H9 (cell line): Measurements from ENCODE around the gene SPIRE2. TPM values are rescaled to one million over a fixed set of nuclear protein-coding genes. Genes with fewer than 3 reads are reported as not detected.
"Not testable (repeated sequence)": the region's sequence is repeated elsewhere in the genome, so short reads cannot be mapped to it uniquely, and the experiment has no call there.

ENCODE experiments used
- DNase-seq: peaks from one replicate; pipeline ENCODE4 v3.0.0-alpha.2; 2017
- H2AFZ ChIP-seq: one replicate; pipeline ENCODE4 v1.6.1; 2013; ENCODE audit warnings: mild to moderate bottlenecking, low read length, control low read depth, moderate library complexity
- H2AK5ac ChIP-seq: 2 replicates; pipeline ENCODE4 v1.6.1; 2013; ENCODE audit warnings: low read length, control low read depth, mixed read lengths; ENCODE audit not compliant: insufficient read length
- H2BK120ac ChIP-seq: one replicate; pipeline ENCODE4 v1.6.1; 2013; ENCODE audit warnings: low read depth, mild to moderate bottlenecking, low read length, control low read depth, inconsistent platforms; ENCODE audit not compliant: poor library complexity, severe bottlenecking
- H2BK12ac ChIP-seq: 2 replicates; pipeline ENCODE4 v1.6.1; 2013; ENCODE audit warnings: low read length, control low read depth, mixed read lengths, low read depth; ENCODE audit not compliant: insufficient read length
- H2BK15ac ChIP-seq: 2 replicates; pipeline ENCODE4 v1.6.1; 2013; ENCODE audit warnings: low read depth, low read length, control low read depth
- H2BK20ac ChIP-seq: one replicate; pipeline ENCODE4 v1.6.1; 2013; ENCODE audit warnings: low read depth, mild to moderate bottlenecking, low read length, control low read depth, inconsistent platforms; ENCODE audit not compliant: poor library complexity, severe bottlenecking
- H2BK5ac ChIP-seq: 2 replicates; pipeline ENCODE4 v1.6.1; 2013; ENCODE audit warnings: low read length, control low read depth, mixed read lengths; ENCODE audit not compliant: insufficient read length
- H3K14ac ChIP-seq: 2 replicates; pipeline ENCODE4 v1.6.1; 2013; ENCODE audit warnings: low read length, control low read depth; ENCODE audit not compliant: insufficient read depth
- H3K18ac ChIP-seq: 2 replicates; pipeline ENCODE4 v1.6.1; 2013; ENCODE audit warnings: low read depth, mild to moderate bottlenecking, mixed read lengths, low read length, control low read depth; ENCODE audit not compliant: insufficient read length
- H3K23ac ChIP-seq: 2 replicates; pipeline ENCODE4 v1.6.1; 2013; ENCODE audit warnings: low read length, control low read depth, mixed read lengths, low read depth; ENCODE audit not compliant: insufficient read length
- H3K23me2 ChIP-seq: 2 replicates; pipeline ENCODE4 v1.6.1; 2013; ENCODE audit warnings: low read depth, mild to moderate bottlenecking, mixed read lengths, low read length, control low read depth; ENCODE audit not compliant: insufficient read length, poor library complexity, severe bottlenecking
- H3K27ac ChIP-seq: 2 replicates; pipeline ENCODE4 v1.5.1; 2013; ENCODE audit warnings: low read length, control low read depth, mixed read lengths, low read depth; ENCODE audit not compliant: insufficient read length
- H3K27me3 ChIP-seq: 2 replicates; pipeline ENCODE4 v1.6.1; 2013; ENCODE audit warnings: low read length, control low read depth, inconsistent platforms; ENCODE audit not compliant: insufficient read depth
- H3K4ac ChIP-seq: 2 replicates; pipeline ENCODE4 v1.6.1; 2013; ENCODE audit warnings: low read depth, mild to moderate bottlenecking, control low read depth, inconsistent platforms, low read length, moderate library complexity
- H3K4me1 ChIP-seq: 2 replicates; pipeline ENCODE4 v1.6.1; 2013; ENCODE audit warnings: low read length, control low read depth, inconsistent platforms; ENCODE audit not compliant: insufficient read depth
- H3K4me2 ChIP-seq: 2 replicates; pipeline ENCODE4 v1.6.1; 2013; ENCODE audit warnings: low read length, control low read depth, mixed read lengths; ENCODE audit not compliant: insufficient read length, insufficient read depth
- H3K56ac ChIP-seq: 2 replicates; pipeline ENCODE4 v1.6.1; 2013; ENCODE audit warnings: low read depth, mild to moderate bottlenecking, mixed read lengths, low read length, control low read depth; ENCODE audit not compliant: insufficient read length
- H3K79me1 ChIP-seq: 2 replicates; pipeline ENCODE4 v1.6.1; 2013; ENCODE audit warnings: low read depth, mild to moderate bottlenecking, moderate library complexity, low read length, control low read depth, inconsistent platforms; ENCODE audit not compliant: insufficient read depth, poor library complexity, severe bottlenecking
- H3K79me2 ChIP-seq: 2 replicates; pipeline ENCODE4 v1.6.1; 2013; ENCODE audit warnings: low read length, control low read depth, inconsistent platforms; ENCODE audit not compliant: insufficient read depth
- H3K9ac ChIP-seq: 2 replicates; pipeline ENCODE4 v1.6.1; 2013; ENCODE audit warnings: low read length, control low read depth, mixed read lengths; ENCODE audit not compliant: insufficient read length; ENCODE audit errors: extremely low read depth
- H3K9me3 ChIP-seq: one replicate; pipeline ENCODE4 v1.6.1; 2013; ENCODE audit warnings: low read depth, low read length, inconsistent platforms; ENCODE audit not compliant: control insufficient read depth
- H3T11ph ChIP-seq: one replicate; pipeline ENCODE4 v1.6.1; 2013; ENCODE audit warnings: mild to moderate bottlenecking, low read length, control low read depth, inconsistent platforms
- H4K20me1 ChIP-seq: one replicate; pipeline ENCODE4 v1.6.1; 2013; ENCODE audit not compliant: control insufficient read depth, insufficient read length, insufficient read depth
- H4K5ac ChIP-seq: 2 replicates; pipeline ENCODE4 v1.6.1; 2013; ENCODE audit warnings: low read depth, mild to moderate bottlenecking, mixed read lengths, low read length, control low read depth; ENCODE audit not compliant: insufficient read length
- H4K8ac ChIP-seq: replicated peaks from 2 replicates; pipeline ENCODE4 v1.6.1; 2013; ENCODE audit warnings: low read length, control low read depth, mixed read lengths, low read depth; ENCODE audit not compliant: insufficient read length
- H4K91ac ChIP-seq: 2 replicates; pipeline ENCODE4 v1.6.1; 2013; ENCODE audit warnings: low read depth, mild to moderate bottlenecking, moderate library complexity, mixed read lengths, low read length, control low read depth; ENCODE audit not compliant: insufficient read length
- H3K27ac Mint-ChIP-seq, 3 experiments: 2 replicates in 2 of 3; 3 replicates in 1 of 3; pipeline ENCODE4 v1.8.0; 2020 to 2021; ENCODE audit warnings: mixed read lengths in 3 of 3, mild to moderate bottlenecking in 1 of 3, moderate library complexity in 1 of 3
- H3K27me3 Mint-ChIP-seq: 2 replicates; pipeline ENCODE4 v1.8.0; 2021; ENCODE audit warnings: low read depth, mild to moderate bottlenecking, moderate library complexity, mixed read lengths
- H3K36me3 Mint-ChIP-seq, 3 experiments: 2 replicates in 2 of 3; 3 replicates in 1 of 3; pipeline ENCODE4 v1.8.0; 2020 to 2021; ENCODE audit warnings: low read depth in 3 of 3, mixed read lengths in 3 of 3; ENCODE audit not compliant: insufficient read depth in 1 of 3
- H3K4me1 Mint-ChIP-seq, 2 experiments: 2 replicates each; pipeline ENCODE4 v1.8.0; 2020; ENCODE audit warnings: mixed read lengths in 2 of 2
- H3K4me3 Mint-ChIP-seq, 2 experiments: 2 replicates in 1 of 2; 3 replicates in 1 of 2; pipeline ENCODE4 v1.8.0; 2020 to 2021; ENCODE audit warnings: mild to moderate bottlenecking in 2 of 2, mixed read lengths in 2 of 2, moderate library complexity in 1 of 2
- H3K9me3 Mint-ChIP-seq, 2 experiments: 2 replicates in 1 of 2; 3 replicates in 1 of 2; pipeline ENCODE4 v1.8.0; 2020; ENCODE audit warnings: mild to moderate bottlenecking in 2 of 2, mixed read lengths in 2 of 2, moderate library complexity in 1 of 2
- WGBS: extraction: QIAGEN DNeasy Blood & Tissue Kit; methylation state at CpG from one replicate; pipeline ENCODE4 v1.1.7; 2013; ENCODE audit warnings: missing lambda C conversion rate, low lambda C conversion rate, mixed read lengths; ENCODE audit not compliant: insufficient read length; ENCODE audit errors: extremely low coverage; 5-methylcytosine and 5-hydroxymethylcytosine counted together
- total RNA-seq: library from RNA; stranded (reverse); gene quantifications from 2 replicates; pipeline ENCODE4 v1.2.1, GENCODE V29; 2021
- TF ChIP-seq, protein P1 (sequence below): fragments of 200-600 bp; sonication (generic); conservative IDR thresholded peaks from 3 replicates; pipeline ENCODE4 v1.8.0; 2021; ENCODE audit warnings: antibody characterized with exemption, mild to moderate bottlenecking

Gene SPIRE2
- total RNA-seq, 1 experiment from 2014 or later: 6.9 TPM

DNA sequence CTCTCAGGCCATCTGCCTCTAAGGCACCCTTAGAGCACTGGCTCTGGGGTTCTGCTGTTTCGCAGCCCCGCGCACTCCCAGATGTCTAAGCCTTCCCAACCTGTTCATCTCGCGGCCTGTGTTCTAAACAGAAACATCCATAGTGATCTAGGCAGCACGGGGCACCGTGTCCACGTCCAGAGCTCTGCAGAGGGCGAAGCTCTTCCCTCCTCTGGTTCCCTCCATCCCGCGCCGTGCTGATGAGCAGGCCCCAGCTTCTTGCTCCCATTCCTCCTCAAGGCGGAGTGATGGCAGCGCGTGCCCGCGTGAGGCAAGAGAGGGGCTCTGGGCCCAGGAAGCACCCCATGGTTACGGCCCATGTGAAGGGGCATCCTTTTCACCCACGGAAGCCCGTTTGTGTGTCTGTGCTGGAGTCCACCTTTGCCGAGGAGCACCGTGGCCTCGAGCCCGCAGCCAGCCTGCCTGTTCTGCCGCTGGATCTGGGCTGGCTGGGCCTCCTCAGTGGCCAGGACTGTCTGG, 3.6 kb downstream of the SPIRE2 start:
- H3K27me3 Mint-ChIP-seq: peaks cover 12% of the 10 kb centered on the region
- H3K27ac Mint-ChIP-seq: no peak overlapping the region
- DNase-seq: no peak
- Histone ChIP-seq H4K5ac (no peak overlapping the region), H4K91ac (no peak overlapping the region), H3K9me3 (no peaks in the 10 kb centered on the region), H4K20me1 (no peaks in the 10 kb centered on the region), H3K23ac (no peak overlapping the region), H3K79me1 (no peaks in the 10 kb centered on the region), H4K8ac (no peak overlapping the region), H3K14ac (no peak overlapping the region; the same call in 1 of the 2 replicates), H3T11ph (no peak overlapping the region), H2AFZ (no peak overlapping the region), H3K56ac (no peak overlapping the region), H3K4me2 (no peak overlapping the region), H2BK20ac (no peak overlapping the region), H3K4me1 (no peaks in the 10 kb centered on the region), H2BK12ac (no peak overlapping the region), H2BK15ac (no peak overlapping the region; the same call in 1 of the 2 replicates), H3K79me2 (no peaks in the 10 kb centered on the region), H2BK120ac (no peak overlapping the region), H2BK5ac (no peak overlapping the region), H3K4ac (no peak overlapping the region), H3K9ac (no peak overlapping the region), H2AK5ac (no peak overlapping the region), H3K18ac (no peak overlapping the region), H3K23me2 (peaks cover 4% of the 10 kb centered on the region), H3K27me3 (no peaks in the 10 kb centered on the region), H3K27ac (no peak overlapping the region)
- TF ChIP-seq, protein P1, sequence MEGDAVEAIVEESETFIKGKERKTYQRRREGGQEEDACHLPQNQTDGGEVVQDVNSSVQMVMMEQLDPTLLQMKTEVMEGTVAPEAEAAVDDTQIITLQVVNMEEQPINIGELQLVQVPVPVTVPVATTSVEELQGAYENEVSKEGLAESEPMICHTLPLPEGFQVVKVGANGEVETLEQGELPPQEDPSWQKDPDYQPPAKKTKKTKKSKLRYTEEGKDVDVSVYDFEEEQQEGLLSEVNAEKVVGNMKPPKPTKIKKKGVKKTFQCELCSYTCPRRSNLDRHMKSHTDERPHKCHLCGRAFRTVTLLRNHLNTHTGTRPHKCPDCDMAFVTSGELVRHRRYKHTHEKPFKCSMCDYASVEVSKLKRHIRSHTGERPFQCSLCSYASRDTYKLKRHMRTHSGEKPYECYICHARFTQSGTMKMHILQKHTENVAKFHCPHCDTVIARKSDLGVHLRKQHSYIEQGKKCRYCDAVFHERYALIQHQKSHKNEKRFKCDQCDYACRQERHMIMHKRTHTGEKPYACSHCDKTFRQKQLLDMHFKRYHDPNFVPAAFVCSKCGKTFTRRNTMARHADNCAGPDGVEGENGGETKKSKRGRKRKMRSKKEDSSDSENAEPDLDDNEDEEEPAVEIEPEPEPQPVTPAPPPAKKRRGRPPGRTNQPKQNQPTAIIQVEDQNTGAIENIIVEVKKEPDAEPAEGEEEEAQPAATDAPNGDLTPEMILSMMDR: no peak
- peaks cover 9 to 19% (median 17%) of the 10 kb centered on the region in 3 experiments for H3K36me3 Mint-ChIP-seq
- peaks cover 6 to 7% of the 10 kb centered on the region in 2 experiments for H3K4me1 Mint-ChIP-seq
- WGBS: no CpG with 5 or more reads among the region's 25 CpGs
- peak overlapping the region in 1 of 2 experiments; percentile 38; a peak in 1 of 5 replicates for H3K4me3 Mint-ChIP-seq
- H3K9me3 Mint-ChIP-seq: peaks cover 0 to 2% of the 10 kb centered on the region in 2 experiments; a peak in 1 of 5 replicates

DNA sequence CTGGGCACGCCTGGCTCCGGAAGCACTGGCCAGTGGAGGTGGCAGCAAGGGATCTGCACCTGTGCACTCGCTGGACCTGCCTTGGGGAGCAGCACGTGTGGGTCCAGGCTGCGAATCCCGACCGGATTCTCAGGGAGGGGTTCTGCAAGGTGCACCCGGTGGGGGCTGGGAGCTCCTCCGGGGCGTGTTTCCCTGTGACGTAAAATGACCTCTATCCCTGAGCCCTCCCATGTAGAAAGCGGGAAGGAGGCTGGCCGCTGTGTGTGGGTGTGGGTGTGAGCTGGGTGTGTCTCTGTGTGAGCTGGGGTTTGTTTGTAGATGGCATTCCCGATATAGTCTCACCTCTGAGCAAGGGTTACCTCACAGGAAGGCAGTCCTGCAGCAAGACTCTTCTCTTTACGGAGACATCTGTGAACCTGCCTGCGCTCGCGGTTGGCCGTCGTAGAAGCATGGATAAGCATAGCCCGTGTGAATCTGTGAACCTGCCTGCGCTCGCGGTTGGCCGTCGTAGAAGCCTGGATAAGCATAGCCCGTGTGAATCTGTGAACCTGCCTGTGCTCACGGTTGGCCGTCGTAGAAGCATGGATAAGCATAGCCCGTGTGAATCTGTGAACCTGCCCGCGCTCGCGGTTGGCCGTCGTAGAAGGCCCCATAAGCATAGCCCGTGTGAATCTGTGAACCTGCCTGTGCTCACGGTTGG, 5.5 kb downstream of the SPIRE2 start:
- WGBS: no CpG with 5 or more reads among the region's 39 CpGs
- H2BK15ac ChIP-seq, H3K79me1 ChIP-seq, H3T11ph ChIP-seq, H3K4me1 Mint-ChIP-seq, H3K27ac Mint-ChIP-seq, H3K27me3 Mint-ChIP-seq, DNase-seq, H4K8ac ChIP-seq, H2AK5ac ChIP-seq, H3K23ac ChIP-seq, H3K9me3 ChIP-seq, H4K20me1 ChIP-seq, H3K14ac ChIP-seq, H3K27me3 ChIP-seq, H3K4me1 ChIP-seq, H2BK20ac ChIP-seq, H2BK120ac ChIP-seq, H3K79me2 ChIP-seq, H3K56ac ChIP-seq, H2BK12ac ChIP-seq, H4K5ac ChIP-seq, H2AFZ ChIP-seq, H2BK5ac ChIP-seq, H3K27ac ChIP-seq, H3K23me2 ChIP-seq, H3K18ac ChIP-seq, H3K4me3 Mint-ChIP-seq, H3K9me3 Mint-ChIP-seq, H3K9ac ChIP-seq, H3K4me2 ChIP-seq, H4K91ac ChIP-seq, H3K4ac ChIP-seq: not testable (repeated sequence)
- H3K36me3 Mint-ChIP-seq: peaks cover 9 to 19% (median 17%) of the 10 kb centered on the region in 3 experiments
